Anterior cingulate cortex (tissue), 58 donors: ENCODE measurements around the gene UBR4.
"Not testable (repeated sequence)": the region's sequence is repeated elsewhere in the genome, so short reads cannot be mapped to it uniquely, and the experiment has no call there.

Experiments
- DNase-seq, 58 donors: peaks; one replicate each; lab custom pipeline; 2025; lab: John Stamatoyannopoulos, UW

The UBR4 gene

DNA sequence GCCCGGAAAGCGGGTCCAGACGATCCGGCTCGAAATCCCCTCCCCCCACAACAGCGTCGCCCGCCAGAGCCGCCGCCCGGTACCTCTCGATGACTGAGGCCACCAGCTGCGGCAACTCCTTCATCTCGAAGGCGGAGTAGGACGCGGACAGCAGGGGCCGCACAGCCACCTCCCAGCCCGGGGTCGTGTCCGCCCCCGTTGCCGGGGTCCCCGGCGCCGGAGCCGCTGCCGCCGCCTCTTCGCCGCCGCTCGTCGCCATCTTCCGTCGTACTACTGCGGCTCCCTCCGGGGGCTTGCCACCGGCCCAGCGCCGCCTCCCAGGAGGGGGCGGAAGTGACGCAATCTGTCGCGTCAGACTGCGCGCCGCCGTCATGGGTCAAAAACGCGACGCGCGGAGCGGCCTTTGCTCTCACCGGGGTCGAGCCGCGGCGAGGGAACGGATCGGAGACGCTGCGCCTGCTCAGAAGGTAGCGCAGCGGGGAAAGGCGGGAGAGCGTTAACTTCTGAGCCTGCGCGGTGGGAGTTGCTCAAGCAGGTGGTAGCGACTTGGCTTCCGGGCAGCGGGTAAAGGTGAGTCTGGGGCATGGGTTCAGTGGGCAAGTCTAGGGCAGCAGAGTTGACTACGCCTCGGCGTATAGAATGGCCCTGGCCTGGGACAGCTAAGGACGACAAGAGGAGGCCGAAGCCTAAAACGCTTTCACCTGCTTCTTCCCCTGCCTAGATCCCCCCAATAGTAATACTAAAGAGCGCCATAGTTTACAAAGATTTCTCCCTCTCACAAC lies at the start of gene UBR4:
UBR4 (minus strand) TSS at position 277 of the 782 bp plus-strand sequence; CDS start at position 259, 18 bp downstream.
- DNase-seq, result peak; percentile 54 to 95 (median 90)

GRCh38 chr1:19258353-19258752 lies 48.3 kb upstream of the UBR4 start:
- no peak for DNase-seq

DNA sequence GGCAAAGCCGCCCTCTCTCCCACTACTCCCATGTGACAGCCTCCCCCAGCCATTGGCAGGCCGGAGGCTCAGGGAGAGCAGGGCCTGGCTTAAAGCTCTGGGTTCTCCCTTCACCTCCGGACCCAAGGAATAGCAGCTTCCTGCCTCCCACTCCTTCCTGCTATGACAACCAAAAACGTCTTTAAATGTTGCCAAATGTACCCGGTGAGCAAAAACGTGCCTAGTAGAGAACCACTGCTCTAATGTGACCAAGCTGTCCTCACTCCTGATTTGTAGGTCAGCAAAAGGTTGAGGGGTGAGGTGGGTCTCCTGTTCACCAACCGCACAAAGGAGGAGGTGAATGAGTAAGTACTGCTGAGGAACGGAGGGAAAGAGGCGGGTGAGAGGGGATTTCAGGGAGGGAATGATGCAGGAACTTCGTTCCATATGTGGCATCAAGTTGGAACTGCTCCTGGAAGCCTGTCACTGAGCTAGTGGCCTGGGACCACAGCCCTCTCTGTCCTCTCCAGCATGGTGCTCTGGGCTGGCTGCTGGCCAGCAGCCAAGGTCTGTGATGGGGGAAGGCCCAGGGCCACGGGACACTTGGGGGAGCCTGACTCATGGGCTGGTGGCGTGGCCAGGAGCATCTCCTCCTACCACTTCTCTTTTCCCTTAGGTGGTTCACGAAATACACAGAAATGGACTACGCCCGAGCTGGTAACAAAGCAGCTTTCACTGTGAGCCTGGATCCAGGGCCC lies 47.3 kb upstream of the UBR4 start:
- DNase-seq, result peak in 2 of 58 donors; percentile 10 to 11

GRCh38 chr1:19256301-19256700 lies 46.2 kb upstream of the UBR4 start:
- DNase-seq, result not testable (repeated sequence)

- DNase-seq, result peak in 2 of 58 donors; percentile 23 to 25
These were observed 45.2 kb upstream of the UBR4 start for GRCh38 chr1:19255288-19255687.

- peak in 20 of 58 donors; percentile 6 to 78 (median 28) for DNase-seq
These were observed 44.4 kb upstream of the UBR4 start for GRCh38 chr1:19254416-19254815.

GRCh38 chr1:19251305-19252196 lies 41.5 kb upstream of the UBR4 start, which contains the start of the genes EMC1 and MRTO4:
EMC1 (minus strand) TSS chr1:19251524; CDS start chr1:19251509, 15 bp downstream.
MRTO4 (plus strand) TSS chr1:19251805; CDS start chr1:19251836, 31 bp downstream.
- DNase-seq, result peak; percentile 6 to 97 (median 85)

DNA sequence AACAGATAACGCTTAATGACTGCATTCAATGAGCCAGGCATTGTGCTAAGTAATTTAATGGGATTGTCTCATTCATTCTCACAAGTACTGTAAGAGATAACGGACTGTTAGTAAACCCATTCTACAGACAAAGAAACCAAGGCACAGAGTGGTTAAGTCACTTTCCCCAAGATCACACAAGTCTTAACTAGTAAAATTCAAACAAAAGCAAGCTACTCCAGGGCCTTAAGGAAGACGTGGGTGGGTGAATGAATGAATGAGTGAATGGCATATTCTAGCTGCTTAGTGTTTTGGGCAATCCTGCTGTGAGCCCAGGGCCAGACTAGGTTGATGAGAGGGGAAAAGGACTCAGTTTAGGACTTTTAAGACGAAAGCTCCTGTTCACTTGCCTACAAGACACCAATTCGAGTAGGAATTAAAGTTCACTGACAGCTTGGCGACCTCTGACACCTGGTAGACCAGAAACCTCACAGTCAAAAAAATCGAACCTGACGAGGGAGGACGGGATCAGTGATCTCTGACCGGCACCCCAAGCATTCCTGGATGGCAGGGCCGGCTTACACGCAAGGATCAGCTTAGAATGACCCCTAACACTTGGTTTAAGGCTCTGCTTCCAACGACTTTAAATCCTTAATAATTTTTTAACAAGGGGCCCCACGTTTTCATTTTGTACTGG lies 40.7 kb upstream of the UBR4 start:
- DNase-seq, result no peak

DNA sequence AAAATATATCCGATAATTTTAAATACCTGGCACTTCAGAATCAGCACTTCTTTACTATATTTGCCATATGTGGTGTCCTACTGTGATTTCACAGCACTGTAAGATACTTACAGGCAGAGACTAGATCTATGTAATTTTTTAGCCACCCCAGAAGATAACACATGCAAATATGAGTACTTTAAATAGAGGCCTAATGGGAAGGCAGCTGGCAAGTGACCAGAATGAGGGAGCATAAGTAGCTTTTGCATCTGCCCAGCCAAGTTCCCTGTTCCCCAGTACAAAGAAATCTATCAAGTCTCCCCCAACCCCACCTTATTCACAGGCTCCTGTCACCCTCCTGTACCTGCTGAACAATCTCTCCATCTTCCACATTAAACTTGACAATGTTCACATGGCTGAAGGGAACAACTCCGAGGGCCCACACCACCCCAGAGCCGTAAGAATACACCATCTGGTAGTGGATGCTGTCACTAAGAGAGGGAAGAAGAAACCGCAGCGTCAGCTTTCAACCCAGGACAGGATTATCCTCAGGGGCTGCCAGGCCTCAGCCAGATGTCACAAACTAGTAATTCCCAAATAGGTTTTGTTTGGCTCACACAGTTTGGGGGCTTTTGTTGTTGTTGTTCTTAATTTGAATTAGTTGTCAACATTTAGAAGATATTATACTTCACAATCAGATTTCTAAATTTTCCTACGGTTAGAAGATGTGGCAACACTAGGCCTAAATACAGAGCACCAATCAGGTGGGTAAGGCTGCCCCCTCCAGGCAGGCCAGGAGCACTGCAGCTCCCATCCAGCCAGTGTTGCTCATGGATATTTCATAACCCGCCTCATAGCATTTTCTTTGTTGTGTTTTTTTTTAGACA lies 30.8 kb upstream of the UBR4 start:
- DNase-seq, result peak in 36 of 58 donors; percentile 3 to 61 (median 24)

DNA sequence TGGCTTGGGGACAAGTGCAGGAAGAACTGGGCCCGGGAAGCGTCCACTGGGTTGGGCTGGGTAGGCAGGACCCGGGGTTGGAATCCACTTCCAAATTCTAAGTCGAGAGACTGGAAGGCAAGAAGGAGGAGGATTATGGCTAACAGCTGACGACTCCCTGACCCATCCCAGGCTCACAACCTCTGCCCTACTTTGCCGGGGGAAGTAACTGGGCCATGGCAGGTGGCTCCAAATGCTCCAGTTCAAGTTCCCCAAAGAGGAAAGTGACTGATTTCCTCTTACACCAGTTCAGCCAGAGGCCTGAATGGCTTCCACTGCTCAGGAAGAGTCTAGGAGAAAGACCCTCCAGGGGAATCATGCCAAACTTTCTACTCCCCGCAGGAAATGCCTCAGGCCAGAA lies 29.8 kb upstream of the UBR4 start:
- no peak for DNase-seq

- DNase-seq, result no peak
These were observed 24.2 kb upstream of the UBR4 start for GRCh38 chr1:19234224-19234623.

DNA sequence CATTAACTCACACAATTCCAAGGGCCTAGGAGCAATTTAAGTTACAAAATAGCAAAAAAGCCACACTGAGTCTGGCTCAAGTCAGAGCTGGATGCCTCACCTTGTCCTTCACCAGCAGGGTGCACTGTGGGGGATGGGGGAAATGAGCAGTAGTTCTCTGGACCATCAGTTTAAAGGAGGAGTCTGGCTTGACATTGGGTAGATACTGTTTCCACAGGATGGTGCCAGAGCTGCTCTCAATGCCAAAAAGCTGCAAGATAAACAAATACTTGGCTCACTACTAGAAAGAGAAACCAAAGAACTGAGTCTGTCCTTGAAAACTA lies 22.4 kb upstream of the UBR4 start:
- peak in 2 of 58 donors; percentile 2 to 21 for DNase-seq

DNA sequence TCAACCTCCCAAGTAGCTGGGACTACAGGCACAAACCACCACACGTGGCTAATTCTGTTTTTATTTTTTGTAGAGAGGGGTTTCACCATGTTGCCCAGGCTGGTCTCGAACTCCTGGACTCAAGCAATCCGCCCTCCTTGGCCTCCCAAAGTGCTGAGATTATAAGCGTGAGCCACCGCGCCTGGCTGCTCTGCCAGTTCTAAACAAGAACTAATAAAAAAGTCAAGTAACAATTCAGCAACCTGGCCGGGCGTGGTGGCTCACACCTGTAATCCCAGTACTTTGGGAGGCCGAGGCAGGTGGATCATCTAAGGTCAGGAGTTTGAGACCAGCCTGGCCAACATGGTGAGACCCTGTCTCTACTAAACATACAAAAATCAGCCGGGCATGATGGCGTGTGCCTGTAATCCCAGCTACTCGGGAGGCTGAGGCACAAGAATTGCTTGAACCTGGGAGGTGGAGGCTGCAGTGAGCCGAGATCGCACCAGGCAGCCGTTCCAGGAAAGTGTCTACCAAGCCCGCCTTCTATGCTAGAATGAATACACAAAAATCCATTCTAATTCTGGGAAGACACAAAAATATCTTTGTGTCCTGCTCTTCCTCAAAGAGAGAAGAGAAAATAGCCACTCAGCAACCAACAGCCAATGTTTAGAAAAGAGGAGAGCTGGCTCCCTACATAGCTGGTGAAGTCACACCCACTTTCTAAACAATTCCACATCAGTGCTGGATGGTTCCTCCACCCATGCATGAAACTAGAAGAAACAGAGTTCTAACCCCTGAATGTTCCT lies 21.9 kb upstream of the UBR4 start:
- peak in 14 of 58 donors; percentile 5 to 42 (median 20) for DNase-seq

DNA sequence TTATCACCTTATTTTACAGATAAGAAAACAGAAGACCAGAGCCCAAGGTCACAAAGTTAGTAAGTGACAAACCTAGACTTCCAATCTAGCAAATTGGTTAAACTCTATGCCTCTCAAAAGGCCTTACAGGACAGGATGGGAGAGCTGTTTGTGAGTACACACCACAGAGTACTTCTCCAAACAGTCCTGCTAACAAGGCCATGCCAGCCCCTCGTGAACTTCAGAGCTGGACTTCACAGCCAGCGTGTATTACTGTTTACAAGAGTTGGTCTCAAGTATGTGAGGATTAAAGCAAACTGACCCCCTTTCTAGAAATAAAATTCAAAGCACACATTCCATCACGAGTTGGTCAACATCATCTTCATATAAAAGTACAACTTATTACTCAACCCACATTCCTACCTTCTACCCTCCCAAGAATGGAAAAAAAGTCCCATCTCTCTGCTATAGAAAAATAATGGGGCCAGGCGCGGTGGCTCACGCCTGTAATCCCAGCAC lies 19.8 kb upstream of the UBR4 start:
- DNase-seq, result no peak

DNA sequence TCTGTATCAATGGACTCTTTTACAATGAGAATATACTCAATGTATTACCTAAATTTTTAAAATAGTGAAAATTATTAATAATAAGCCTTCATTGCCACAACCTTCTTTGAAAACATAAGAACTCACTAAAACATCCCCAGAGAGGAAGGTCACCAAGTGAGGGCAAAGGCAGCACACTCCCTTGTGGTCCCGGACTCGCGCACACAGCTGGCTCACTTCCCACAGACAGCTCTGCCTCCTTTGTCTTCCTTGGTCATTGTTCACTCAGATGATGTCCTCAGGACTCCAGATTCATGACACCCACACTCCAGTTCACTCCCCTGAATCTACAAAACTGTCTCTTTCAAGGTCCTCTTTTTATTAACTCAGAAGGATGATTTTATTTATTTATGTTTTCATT lies 19.2 kb upstream of the UBR4 start:
- DNase-seq, result peak in 3 of 58 donors; percentile 4 to 7 (median 6)

DNA sequence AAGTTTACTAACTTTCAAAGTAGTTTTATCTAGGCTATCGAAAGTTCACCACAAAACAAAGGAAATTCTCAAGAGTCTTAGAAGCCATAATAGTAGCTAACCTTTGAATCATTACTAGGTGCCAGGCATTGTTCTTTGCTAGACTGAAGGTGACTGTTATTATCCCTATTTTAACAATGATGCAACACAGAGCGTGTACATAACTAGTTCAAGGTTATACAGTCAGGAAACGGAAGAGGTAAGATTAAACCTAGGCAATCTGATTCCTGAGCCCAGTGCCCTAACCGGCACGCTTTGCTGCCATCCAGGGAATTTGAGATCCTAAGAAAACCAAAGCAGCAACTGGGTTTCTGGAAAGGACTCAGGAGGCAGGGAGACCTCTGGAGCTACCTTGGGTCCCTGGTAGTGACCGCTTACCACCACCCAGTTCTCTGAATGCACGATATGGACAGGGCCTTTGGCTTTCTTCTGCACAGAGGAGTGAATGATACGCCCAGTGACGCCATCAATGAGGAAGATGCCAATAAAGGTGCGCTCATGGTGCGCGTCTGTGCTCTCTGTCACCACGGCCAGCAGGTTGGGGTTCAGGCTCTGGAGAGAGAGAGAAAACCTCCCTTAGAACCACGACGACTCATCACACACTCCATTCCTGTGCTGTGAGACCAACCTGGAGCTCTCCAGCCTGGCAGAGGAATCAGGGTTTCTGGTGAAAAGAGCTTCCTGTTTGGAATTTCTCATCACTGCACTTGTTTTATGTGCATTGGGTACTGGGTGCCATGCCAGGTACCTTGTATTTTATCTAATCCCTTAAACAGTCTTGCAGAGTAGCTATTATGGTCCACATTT lies 13.1 kb upstream of the UBR4 start:
- no peak for DNase-seq

- DNase-seq, result no peak
These were observed 12.5 kb upstream of the UBR4 start for GRCh38 chr1:19222573-19222972.
